Smooth muscle cell (in vitro differentiated cells): ENCODE results near the gene THEM4. TPM values are rescaled to one million over a fixed set of nuclear protein-coding genes. Genes with fewer than 3 reads are reported as not detected.

Experiments used
- DNase-seq: peaks from one replicate; lab custom pipeline; 2025; ENCODE audit not compliant: unreplicated experiment; lab: John Stamatoyannopoulos, UW
- H2AFZ ChIP-seq: fragments of 200-600 bp; sonication (generic); 2 replicates; pipeline ENCODE4 v1.6.0; 2016; ENCODE audit warnings: antibody characterized with exemption, low read depth, mild to moderate bottlenecking
- H3F3A ChIP-seq: fragments of 200-600 bp; sonication (generic); 2 replicates; pipeline ENCODE4 v1.6.0; 2017; ENCODE audit warnings: antibody characterized with exemption, low read depth
- H3K27ac ChIP-seq: fragments of 200-600 bp; sonication (generic); 2 replicates; pipeline ENCODE4 v1.5.1; 2016; ENCODE audit warnings: low read depth, mild to moderate bottlenecking
- H3K27me3 ChIP-seq: fragments of 200-600 bp; sonication (generic); 2 replicates; pipeline ENCODE4 v1.6.1; 2016; ENCODE audit warnings: low read depth, mild to moderate bottlenecking
- H3K36me3 ChIP-seq: fragments of 200-600 bp; sonication (generic); 2 replicates; pipeline ENCODE4 v1.5.1; 2016; ENCODE audit warnings: low read depth
- H3K4me1 ChIP-seq: fragments of 200-600 bp; sonication (generic); 2 replicates; pipeline ENCODE4 v1.5.1; 2016; ENCODE audit warnings: low read depth
- H3K4me2 ChIP-seq: fragments of 200-600 bp; sonication (generic); 2 replicates; pipeline ENCODE4 v1.6.0; 2016; ENCODE audit warnings: mild to moderate bottlenecking
- H3K4me3 ChIP-seq: fragments of 200-600 bp; sonication (generic); 2 replicates; pipeline ENCODE4 v1.5.1; 2016; ENCODE audit warnings: mild to moderate bottlenecking
- H3K79me2 ChIP-seq: fragments of 200-600 bp; sonication (generic); 2 replicates; pipeline ENCODE4 v1.6.0; 2016; ENCODE audit warnings: low read depth, mild to moderate bottlenecking
- H3K9ac ChIP-seq: fragments of 200-600 bp; sonication (generic); 2 replicates; pipeline ENCODE4 v1.6.0; 2016; ENCODE audit warnings: low read depth
- H3K9me3 ChIP-seq: fragments of 200-600 bp; sonication (generic); replicated peaks from 2 replicates; pipeline ENCODE4 v1.5.1; 2016; ENCODE audit warnings: low read depth
- H4K20me1 ChIP-seq: fragments of 200-600 bp; sonication (generic); 2 replicates; pipeline ENCODE4 v1.6.0; 2016; ENCODE audit warnings: low read depth
- CTCF ChIP-seq: fragments of 200-600 bp; sonication (generic); IDR thresholded peaks from 2 replicates; pipeline ENCODE4 v1.5.1; 2017; ENCODE audit warnings: borderline replicate concordance, mild to moderate bottlenecking, antibody characterized with exemption; ENCODE audit not compliant: insufficient read depth, poor library complexity, severe bottlenecking
- WGBS: methylation state at CpG from one replicate; pipeline ENCODE4 v1.1.7; 2016; ENCODE audit warnings: low lambda C conversion rate; 5-methylcytosine and 5-hydroxymethylcytosine counted together
- polyA plus RNA-seq: library from polyadenylated mRNA; unstranded; fragments of >200 nt; fragmentation: Nextera tagmentation; extraction: Ambion mirVana; gene quantifications from 2 replicates; pipeline ENCODE4 v1.2.1, GENCODE V29; 2016
- total RNA-seq: library from RNA; depleted of rRNA; stranded (reverse); fragments of >200 nt; gene quantifications from 2 replicates; pipeline ENCODE4 v1.2.3, GENCODE V29; 2014

The THEM4 gene
- total and polyA plus RNA-seq, 2 experiments from 2014 or later = 14.4 to 15.9 TPM

DNA sequence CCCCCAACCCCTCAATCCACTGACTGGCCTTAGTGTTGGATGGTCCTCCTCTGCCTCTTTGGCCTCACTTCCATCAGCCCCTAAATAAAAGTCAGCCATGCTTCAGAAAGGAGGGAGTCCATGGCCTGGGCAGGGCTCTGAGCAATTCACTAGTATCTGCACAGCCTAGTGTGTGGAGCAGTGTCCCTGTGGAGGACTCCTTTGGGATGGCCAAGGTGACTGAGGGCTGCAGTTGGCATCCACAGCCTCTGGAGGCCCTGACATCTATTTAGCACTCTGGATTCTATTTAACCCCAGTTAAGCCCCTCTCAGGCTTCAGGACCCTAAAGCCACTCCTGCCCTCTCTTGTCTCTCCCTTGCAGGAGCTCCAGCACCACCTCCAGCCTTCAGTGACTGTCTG lies 59.4 kb downstream of the THEM4 start:
- DNase-seq = no peak
- Histone ChIP-seq H3K4me1 (peaks cover 8% of the 10 kb centered on the region), H3K36me3 (no peaks in the 10 kb centered on the region), H2AFZ (no peak overlapping the region), H3K27me3 (no peaks in the 10 kb centered on the region), H3K27ac (no peak overlapping the region), H3K4me2 (no peak overlapping the region), H3K9ac (no peak overlapping the region), H3K79me2 (no peaks in the 10 kb centered on the region), H3K9me3 (no peaks in the 10 kb centered on the region), H3K4me3 (no peak overlapping the region), H4K20me1 (no peaks in the 10 kb centered on the region), H3F3A (peaks cover 4% of the 10 kb centered on the region)
- no peak for TF ChIP-seq CTCF

- H3K27me3 ChIP-seq = no peaks in the 10 kb centered on the region
- WGBS = 94% methylated on average over 3 of the region's 3 CpGs
- no peaks in the 10 kb centered on the region for H3K9me3 ChIP-seq
- H3K27ac ChIP-seq = no peak overlapping the region
- no peak overlapping the region for H2AFZ ChIP-seq
- no peaks in the 10 kb centered on the region for H3K79me2 ChIP-seq
- no peaks in the 10 kb centered on the region for H4K20me1 ChIP-seq
- H3K4me1 ChIP-seq = peaks cover 8% of the 10 kb centered on the region
- no peak overlapping the region for H3K4me3 ChIP-seq
- H3K4me2 ChIP-seq = no peak overlapping the region
- H3K9ac ChIP-seq = no peak overlapping the region
- no peak for TF ChIP-seq CTCF
- peaks cover 4% of the 10 kb centered on the region for H3F3A ChIP-seq
- H3K36me3 ChIP-seq = no peaks in the 10 kb centered on the region
- no peak for DNase-seq
Measured at GRCh38 chr1:151849126-151849525, 60.2 kb downstream of the THEM4 start.

GRCh38 chr1:151847867-151848596 lies 61.3 kb downstream of the THEM4 start:
- Histone ChIP-seq H3K27ac (no peak overlapping the region), H3K4me1 (peaks cover 8% of the 10 kb centered on the region), H3K4me2 (no peak overlapping the region), H3K9me3 (no peaks in the 10 kb centered on the region), H3K4me3 (no peak overlapping the region), H3K79me2 (no peaks in the 10 kb centered on the region), H3K36me3 (no peaks in the 10 kb centered on the region), H3K27me3 (no peaks in the 10 kb centered on the region), H4K20me1 (no peaks in the 10 kb centered on the region), H3K9ac (no peak overlapping the region), H3F3A (peaks cover 4% of the 10 kb centered on the region), H2AFZ (no peak overlapping the region)
- WGBS = 85% methylated on average over 11 of the region's 11 CpGs
- no peak for TF ChIP-seq CTCF
- no peak for DNase-seq

GRCh38 chr1:151846686-151847237 lies 62.5 kb downstream of the THEM4 start:
- Histone ChIP-seq H3K4me1 (peaks cover 8% of the 10 kb centered on the region), H3K9me3 (no peaks in the 10 kb centered on the region), H3K79me2 (no peaks in the 10 kb centered on the region), H3K36me3 (no peaks in the 10 kb centered on the region), H3K27ac (peak overlapping the region; percentile 49), H3K4me2 (peak overlapping the region; percentile 29), H3K9ac (no peak overlapping the region), H3F3A (peaks cover 4% of the 10 kb centered on the region), H3K4me3 (no peak overlapping the region), H3K27me3 (no peaks in the 10 kb centered on the region), H2AFZ (no peak overlapping the region), H4K20me1 (no peaks in the 10 kb centered on the region)
- WGBS = 80% methylated on average over 8 of the region's 8 CpGs
- no peak for DNase-seq
- no peak for TF ChIP-seq CTCF
